Thoracic aorta (tissue), 2 donors: ENCODE results near the gene EBF3. TPM values are rescaled to one million over a fixed set of nuclear protein-coding genes. Genes with fewer than 3 reads are reported as not detected.

Experiments used
- ATAC-seq: fragments of 150-250 bp; one replicate; pipeline ENCODE4 v1.8.0; 2017; ENCODE audit warnings: low read depth; ENCODE audit not compliant: insufficient number of reproducible peaks, low FRiP score
- DNase-seq: peaks from one replicate; pipeline ENCODE4 v3.0.0-alpha.2; 2020; ENCODE audit warnings: low spot score
- H3K27ac ChIP-seq, 2 donors: fragments of 200-600 bp; sonication (generic); 1 replicate in 1 of 2; 2 replicates in 1 of 2; pipeline ENCODE4 v1.5.1; 2016; ENCODE audit warnings: mild to moderate bottlenecking in 2 of 2, moderate library complexity in 2 of 2
- H3K27me3 ChIP-seq: fragments of 200-600 bp; sonication (generic); replicated peaks from 2 replicates; pipeline ENCODE4 v1.6.0; 2016; ENCODE audit warnings: mild to moderate bottlenecking; ENCODE audit not compliant: insufficient read depth
- H3K36me3 ChIP-seq: fragments of 200-600 bp; sonication (generic); one replicate; pipeline ENCODE4 v1.5.1; 2016
- H3K4me1 ChIP-seq, 2 donors: fragments of 200-600 bp; sonication (generic); 1 replicate in 1 of 2; 2 replicates in 1 of 2; pipeline versions ENCODE4 v1.5.1 to v1.6.0; 2016; ENCODE audit warnings: low read depth in 2 of 2, mild to moderate bottlenecking in 1 of 2; ENCODE audit not compliant: control insufficient read depth in 1 of 2
- H3K4me3 ChIP-seq: fragments of 200-600 bp; sonication (generic); 2 replicates; pipeline ENCODE4 v1.5.1; 2016; ENCODE audit warnings: mild to moderate bottlenecking
- H3K9me3 ChIP-seq: fragments of 200-600 bp; sonication (generic); 2 replicates; pipeline ENCODE4 v1.5.1; 2016
- CTCF ChIP-seq: fragments of 200-600 bp; sonication (generic); IDR thresholded peaks from one replicate; pipeline ENCODE4 v1.5.1; 2019; ENCODE audit warnings: antibody characterized with exemption
- total RNA-seq, 2 donors: library from RNA; depleted of rRNA; stranded (reverse); fragments of >200 nt; gene quantifications; one replicate each; pipeline versions ENCODE4 v1.1.0 to v1.2.3, GENCODE V29; 2016

EBF3 gene
- total RNA-seq, 2 donors from 2014 or later = 3.6 to 4.6 TPM

- no peaks in the 10 kb centered on the region for H3K4me1 ChIP-seq
- DNase-seq = no peak
- H3K4me3 ChIP-seq = no peak overlapping the region
- no peak overlapping the region for H3K27ac ChIP-seq
- no peak for TF ChIP-seq CTCF
- no peaks in the 10 kb centered on the region for H3K9me3 ChIP-seq
- H3K27me3 ChIP-seq = no peaks in the 10 kb centered on the region
- no peaks in the 10 kb centered on the region for H3K36me3 ChIP-seq
- no peak for ATAC-seq
Measured at GRCh38 chr10:129912166-129912917, 51.7 kb downstream of the EBF3 start.

DNA sequence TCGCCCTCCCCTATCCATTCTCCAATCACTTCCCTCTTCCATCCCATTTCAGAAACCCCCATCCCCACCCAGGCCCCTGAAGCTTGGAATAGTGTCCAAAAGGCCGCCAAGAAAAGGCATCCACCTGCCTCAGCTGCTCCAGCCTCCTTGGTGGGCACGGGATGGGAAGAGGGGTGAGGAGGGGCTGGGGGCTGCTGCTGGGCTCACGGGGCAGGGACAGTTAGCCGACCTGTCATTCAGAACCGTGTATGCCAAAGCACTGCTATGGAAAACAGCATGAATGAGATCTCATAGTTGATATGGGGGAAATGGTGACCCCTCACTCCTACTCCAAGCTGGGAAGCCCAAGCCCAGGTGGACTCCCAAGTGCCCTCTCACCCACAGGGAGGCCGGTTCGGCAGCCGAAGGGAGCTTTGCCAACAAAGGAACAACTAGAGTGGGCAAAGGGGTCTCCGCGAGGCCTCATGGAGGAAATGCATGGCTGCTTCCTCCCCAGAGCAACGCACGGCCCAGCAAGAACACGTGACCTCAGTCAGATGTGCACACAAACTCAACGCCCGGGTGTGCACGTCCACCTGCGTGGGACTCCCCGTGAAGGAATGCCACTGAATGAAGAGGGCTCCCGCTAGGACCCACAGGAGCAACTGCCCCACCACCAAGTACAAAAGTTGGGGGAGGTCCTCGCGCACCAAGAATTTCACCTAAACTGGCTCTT is 52.5 kb downstream of the EBF3 start:
- Histone ChIP-seq H3K4me1 (no peaks in the 10 kb centered on the region), H3K9me3 (no peaks in the 10 kb centered on the region), H3K36me3 (no peaks in the 10 kb centered on the region), H3K4me3 (no peak overlapping the region), H3K27ac (no peak overlapping the region), H3K27me3 (no peaks in the 10 kb centered on the region)
- no peak for DNase-seq
- no peak for ATAC-seq
- no peak for TF ChIP-seq CTCF

DNA sequence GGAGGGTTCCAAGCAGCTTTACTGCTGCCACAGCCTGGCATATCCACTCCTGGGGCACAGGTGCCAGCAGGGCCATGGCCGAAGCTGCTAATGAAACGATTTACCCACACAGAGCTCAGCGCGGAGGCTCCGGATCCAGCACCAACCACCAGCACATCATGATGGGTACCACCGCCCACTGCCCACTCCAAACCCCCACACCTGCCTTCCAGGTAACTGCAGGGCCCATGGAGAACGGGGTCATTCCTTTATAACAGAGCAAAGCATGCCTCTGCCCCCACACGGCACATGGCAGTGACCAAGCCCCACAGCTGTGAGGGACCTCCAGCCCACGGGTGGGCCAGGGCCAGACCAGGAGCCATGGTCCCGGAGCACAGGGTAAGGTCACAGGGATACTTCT is 53.2 kb downstream of the EBF3 start:
- Histone ChIP-seq H3K9me3 (no peaks in the 10 kb centered on the region), H3K4me1 (no peaks in the 10 kb centered on the region), H3K4me3 (no peak overlapping the region), H3K36me3 (no peaks in the 10 kb centered on the region), H3K27me3 (no peaks in the 10 kb centered on the region), H3K27ac (no peak overlapping the region)
- no peak for TF ChIP-seq CTCF
- DNase-seq (no peak), ATAC-seq (no peak)

DNA sequence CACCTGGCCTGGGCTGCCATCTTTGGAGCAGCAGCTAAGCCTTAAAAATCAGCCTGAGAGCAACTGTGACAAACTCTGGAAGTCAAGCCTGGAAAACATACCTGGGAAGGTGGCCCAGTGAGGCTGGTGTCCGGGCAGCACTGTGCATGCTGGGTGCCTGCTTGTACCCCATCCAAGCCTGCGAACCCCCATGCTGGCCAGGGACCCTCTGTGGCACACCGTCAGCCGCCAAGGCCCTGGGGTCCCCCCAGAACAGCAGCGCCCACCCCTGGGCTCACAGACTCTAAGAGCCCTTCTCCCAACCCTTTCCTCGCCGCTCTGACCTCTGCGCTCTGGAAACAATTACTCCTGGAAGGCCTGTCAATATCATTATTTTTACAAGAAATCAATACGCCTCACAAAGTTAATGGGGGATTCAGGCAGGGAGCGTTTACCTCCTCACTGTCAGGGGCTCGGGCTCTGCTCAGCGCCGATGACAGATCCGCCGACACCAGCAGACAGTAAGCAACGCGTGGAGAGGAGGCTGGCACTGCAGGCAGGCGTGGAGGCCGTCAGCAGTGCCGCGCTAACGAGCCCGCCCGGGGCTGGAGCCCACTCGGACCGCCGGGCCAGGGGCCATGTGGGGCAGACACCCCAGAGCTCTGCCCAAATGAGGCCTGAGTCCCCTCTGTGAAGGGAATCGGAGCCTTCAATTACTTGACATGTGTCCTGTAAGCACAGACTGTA is 54.4 kb downstream of the EBF3 start:
- ATAC-seq = no peak
- no peak for TF ChIP-seq CTCF
- DNase-seq = no peak

GRCh38 chr10:129909080-129909479 is 55.0 kb downstream of the EBF3 start:
- ATAC-seq = no peak
- no peak for DNase-seq
- Histone ChIP-seq H3K4me3 (no peak overlapping the region), H3K9me3 (no peaks in the 10 kb centered on the region), H3K27ac (no peak overlapping the region), H3K27me3 (no peaks in the 10 kb centered on the region), H3K4me1 (no peaks in the 10 kb centered on the region), H3K36me3 (no peaks in the 10 kb centered on the region)
- TF ChIP-seq CTCF = no peak

More for the DNA sequence above, 54.4 kb downstream of the EBF3 start:
- Histone ChIP-seq H3K27ac (no peak overlapping the region), H3K36me3 (no peaks in the 10 kb centered on the region), H3K4me1 (no peaks in the 10 kb centered on the region), H3K4me3 (no peak overlapping the region), H3K27me3 (no peaks in the 10 kb centered on the region), H3K9me3 (no peaks in the 10 kb centered on the region)
